Stimulated activated CD8-positive, alpha-beta memory T cell treated with anti-CD3 and anti-CD28 coated beads, Interleukin-7, amount 100 ng/mL, for 1 hour (primary cell): ENCODE data around the gene ITGB1BP1.

Experiments used
- DNase-seq, 2 donors: peaks; one replicate each; pipeline ENCODE4 v3.0.0-alpha.2; 2020; ENCODE audit warnings: low read depth in 2 of 2

The ITGB1BP1 gene

DNA sequence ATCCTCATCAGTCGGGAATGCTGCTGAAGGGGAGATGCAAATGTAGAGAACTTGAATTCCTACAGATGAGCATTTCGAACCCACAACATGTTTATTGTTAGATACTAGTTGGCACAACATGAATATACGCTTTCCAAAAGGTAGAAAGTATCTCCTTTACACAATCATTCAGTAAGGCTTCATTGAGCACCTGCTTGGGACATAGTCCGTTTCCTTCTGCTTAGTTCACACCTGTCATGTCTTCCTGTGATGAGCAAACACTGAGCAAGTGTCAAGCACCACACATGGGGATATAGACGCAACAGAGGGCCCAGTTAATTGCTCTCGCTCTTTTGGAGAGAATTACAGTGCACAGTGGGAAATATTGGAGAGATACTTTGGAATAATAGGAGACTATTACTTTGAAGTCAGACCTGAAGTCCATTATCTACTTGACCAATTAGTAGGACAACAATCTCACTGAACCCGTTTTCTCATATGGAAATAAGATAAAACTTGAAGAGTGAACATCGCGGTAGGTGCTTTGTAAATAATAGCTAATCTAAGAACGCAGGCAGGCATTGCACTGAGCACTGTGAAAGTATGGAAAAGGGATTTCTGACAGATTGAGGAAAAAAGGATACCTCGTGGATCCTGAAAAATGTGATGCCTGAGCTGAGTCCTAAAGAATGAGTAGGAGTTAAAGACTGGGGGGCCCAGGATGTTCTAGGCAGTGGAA is 1.3 kb upstream of the ITGB1BP1 start:
- DNase-seq: no peak

DNA sequence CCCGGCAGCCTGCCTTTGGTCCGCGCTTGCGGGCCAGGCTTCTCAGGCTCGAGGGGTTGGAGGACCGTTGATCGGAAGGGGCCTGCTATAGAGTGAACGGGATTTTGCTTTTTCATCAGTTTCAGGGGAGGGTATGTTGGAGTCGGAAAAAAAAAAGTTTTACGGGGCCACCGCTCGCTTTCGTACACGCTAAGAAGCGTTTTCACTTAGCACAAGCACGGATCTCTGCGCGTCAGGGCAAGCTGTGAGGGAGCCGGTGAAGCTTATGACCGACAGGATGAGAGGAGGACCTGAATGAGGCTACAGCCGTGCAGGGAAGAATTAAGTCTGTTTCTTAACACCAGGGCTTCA is 569 bp upstream of the ITGB1BP1 start:
- no peak for DNase-seq

DNA sequence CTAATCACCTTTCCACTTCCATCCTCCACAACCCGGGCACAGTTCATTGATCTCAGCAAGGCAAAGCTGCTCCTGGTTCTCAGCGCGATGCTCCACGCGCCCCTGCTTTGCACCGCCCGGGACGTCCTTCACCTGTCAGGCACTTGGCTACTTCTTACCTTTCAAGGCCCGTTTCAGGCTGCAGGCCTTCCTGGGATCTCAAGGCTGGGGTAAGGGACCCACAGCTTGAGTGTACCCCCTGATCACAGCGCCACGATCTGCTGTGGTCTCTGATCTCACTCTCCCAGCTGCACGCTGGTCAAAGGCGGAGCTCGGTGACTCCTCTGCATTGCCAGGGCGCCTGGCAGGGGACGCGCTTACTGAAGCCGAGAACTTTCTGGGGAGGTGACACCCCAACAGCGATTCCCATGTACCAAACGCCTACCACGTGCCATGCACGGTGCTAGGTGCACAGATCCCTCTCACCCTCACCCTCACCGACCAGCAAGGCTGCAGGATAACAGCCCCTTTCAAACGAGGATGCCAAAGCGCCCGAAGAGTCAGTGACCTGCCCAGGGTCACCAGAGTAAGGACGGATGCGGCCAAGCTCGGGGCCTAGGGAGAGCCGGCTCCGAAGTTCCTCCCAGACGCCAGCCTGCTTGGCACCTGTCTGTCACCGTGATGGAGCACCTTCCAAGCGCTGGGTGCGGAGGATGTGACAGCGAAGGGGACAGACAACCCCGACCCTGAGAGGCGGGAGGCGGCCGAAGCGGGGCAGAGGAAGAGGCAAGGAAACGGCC is 818 bp downstream of the ITGB1BP1 start:
- DNase-seq: peak; percentile 7 to 15

DNA sequence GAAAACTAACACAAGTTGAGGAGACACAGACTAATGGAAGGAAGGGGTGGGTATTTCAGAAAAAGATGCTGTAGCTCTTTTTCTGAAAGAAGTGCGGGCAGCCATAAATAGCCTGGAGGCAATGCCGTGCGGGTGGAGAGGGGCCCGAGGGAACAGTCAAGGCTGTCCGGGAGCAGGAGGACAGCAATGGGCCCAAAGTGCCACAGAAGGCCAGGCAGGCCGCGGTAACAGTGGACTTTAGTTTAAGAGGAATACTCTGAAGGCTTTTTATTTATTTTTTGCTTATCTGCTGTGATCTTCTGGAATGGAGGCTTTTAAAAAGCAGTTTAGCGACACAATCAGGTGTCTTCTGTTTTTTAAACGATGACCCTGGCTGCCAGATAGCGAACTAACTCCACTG is 2.8 kb downstream of the ITGB1BP1 start:
- no peak for DNase-seq

DNA sequence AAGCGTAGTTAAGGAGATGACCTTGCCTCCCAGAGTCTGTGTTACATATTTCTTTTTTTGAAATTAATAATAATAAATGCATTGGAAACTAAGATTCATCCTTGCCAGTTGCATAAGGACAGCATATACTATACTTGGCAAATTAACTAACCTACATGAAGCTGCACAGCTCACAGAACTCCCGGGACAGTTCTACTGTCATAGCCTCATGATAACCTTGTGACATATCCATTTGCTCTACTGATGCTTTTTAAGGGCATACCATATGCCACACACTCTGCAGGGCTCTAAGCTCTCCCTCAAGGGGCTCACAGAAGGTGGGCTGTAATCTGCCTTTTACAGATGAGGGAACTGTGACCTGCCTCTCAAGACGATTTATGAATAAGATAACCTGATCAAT is 3.8 kb downstream of the ITGB1BP1 start:
- no peak for DNase-seq

DNA sequence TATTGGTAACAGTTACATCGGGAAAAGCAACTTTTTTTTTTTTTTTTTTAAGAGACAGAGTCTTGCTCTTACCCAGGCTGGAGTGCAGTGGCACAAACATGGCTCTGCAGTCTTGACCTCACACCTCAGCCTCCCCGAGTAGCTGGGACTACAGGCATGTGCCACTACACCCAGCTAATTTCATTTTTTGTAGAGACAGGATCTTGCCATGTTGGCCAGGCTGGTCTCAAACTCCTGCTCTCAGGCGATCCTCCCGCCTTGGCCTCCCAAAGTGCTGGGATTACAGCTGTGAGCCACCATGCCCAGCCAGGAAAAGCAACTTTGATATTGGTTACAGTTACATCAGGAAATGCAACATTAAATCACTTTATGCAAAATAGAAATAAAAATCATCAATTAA is 4.6 kb downstream of the ITGB1BP1 start:
- DNase-seq: no peak

DNA sequence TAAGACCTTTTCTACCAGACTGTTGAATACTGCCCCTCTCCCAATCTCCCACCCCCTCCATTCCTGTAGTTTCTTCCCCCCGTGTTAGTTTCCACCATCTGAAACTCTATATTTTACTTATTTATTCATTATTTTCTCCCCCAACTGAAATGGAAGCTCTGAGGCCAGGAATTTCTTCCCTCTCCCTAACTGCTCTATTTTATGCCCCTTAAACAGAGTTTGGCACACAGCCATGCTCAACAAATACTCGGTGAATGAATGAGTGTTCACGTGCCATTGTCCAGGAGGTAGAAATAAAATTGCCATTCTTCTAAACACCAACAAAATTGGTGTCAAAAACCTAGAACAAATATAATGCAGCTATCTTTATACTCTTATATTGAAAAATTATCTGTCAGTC is 5.6 kb downstream of the ITGB1BP1 start:
- no peak for DNase-seq

DNA sequence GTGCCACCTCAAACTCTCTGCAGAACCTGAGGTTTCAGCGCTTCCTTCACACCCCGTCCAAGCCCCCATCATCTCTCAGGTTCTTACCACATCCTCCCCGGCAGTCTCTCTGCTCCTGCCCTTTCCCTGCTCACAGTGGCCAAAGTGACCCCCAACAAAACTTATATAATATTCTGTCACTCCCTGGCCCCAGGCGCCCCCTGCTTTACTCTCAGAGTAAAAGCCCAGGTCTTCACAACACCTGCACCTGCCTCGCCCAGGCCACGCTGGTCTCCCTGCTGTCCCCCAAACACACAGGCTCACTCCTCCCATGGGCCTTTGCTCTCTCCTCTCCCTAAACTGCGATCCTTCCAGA is 6.4 kb downstream of the ITGB1BP1 start:
- no peak for DNase-seq

DNA sequence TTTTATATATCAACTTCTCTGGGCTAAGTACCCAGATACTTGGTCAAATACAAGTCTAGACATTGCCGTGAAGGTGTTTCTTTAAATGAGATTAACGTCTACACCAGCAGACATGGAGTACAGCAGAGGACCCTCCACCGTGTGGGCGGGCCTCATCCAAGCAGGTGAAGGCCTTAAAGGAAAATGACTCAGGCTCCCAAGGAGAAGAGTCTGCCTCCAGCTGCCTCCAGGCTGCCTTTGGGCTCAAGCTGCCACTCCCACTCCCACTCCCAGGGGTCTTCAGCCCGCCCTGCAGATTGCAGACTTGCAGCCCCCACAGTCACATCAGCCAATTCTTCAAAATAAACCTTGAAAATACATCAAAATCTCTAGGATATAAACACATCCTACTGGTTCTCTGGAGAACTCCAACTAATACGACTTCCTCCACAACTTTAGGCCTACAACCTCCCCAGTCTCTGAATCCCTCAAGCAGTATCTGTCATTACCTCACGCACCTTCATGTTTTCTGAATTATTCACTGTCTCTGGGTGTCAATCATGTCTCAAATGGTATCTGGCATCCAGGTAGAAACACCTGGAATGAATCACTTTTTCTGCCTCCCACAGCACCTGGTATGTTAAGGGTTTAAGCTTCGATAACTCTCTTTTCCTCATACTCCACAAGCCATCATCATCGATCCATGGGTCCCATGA is 6.9 kb downstream of the ITGB1BP1 start:
- DNase-seq: no peak

DNA sequence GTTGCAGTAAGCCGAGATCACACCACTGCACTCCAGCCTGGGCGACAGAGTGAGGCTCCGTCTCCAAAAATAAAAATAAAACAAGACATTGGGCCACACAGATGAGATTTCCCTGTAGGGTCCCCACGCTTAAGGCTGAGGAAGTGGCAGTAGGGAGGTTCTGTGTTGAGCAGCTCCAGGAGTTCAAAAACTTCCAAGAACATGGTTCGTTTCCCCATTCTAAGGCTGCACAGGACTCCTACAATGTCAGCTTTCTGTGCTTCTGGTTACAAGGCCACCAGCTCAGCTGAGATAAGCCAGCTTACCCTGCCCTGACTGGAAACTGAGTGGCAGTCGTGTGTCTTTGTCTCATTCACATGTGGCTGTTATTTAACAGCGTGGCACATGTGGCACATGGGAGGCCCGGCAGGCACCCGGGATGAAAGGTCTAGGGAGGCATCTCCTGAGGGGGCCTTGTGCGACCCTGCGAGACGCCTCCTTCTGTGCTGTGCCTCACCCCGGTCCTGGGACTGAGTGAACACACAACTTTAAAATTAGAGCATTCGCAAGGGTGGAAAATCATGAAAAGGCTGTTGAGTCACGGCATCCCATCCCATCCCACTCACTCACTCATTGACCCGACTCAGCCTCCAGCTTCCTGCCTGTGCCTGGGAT is 7.7 kb downstream of the ITGB1BP1 start:
- no peak for DNase-seq

DNA sequence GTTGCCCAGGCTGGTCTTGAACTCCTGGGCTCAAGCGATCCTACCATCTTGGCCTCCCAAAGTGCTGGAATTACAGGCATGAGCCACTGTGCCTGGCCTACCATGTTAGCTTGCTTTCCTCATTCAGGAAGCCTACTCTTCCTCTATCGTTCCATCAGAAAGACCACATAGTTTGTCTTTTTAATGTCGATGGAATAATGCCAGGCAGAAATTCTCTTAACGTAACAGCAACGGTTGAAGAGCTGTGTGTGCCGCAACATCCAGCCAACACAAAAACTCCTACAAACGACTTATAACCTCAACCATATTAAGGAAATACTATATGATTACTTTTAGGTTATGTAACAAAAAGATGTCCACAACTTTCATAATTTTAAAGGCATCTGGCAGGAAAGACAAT is 10.5 kb downstream of the ITGB1BP1 start:
- no peak for DNase-seq

DNA sequence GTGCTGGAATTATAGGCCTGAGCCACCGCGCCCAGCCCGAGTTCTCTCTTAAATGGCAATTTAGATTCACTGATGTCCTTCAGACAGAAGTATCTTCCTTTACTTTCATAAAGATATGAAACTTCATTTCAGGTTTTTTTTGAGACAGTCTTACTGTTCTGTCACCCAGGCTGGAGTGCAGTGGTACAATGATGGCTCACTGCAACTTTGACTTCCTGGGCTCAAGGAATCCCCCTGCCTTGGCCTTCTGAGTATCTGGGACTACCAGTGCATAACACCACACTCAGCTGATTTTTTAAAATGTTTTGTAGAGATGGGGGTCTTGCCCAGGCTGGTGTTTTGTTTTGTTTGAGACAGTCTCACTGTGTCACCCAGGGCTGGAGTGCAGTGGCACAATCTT is 13.2 kb downstream of the ITGB1BP1 start:
- DNase-seq: no peak

DNA sequence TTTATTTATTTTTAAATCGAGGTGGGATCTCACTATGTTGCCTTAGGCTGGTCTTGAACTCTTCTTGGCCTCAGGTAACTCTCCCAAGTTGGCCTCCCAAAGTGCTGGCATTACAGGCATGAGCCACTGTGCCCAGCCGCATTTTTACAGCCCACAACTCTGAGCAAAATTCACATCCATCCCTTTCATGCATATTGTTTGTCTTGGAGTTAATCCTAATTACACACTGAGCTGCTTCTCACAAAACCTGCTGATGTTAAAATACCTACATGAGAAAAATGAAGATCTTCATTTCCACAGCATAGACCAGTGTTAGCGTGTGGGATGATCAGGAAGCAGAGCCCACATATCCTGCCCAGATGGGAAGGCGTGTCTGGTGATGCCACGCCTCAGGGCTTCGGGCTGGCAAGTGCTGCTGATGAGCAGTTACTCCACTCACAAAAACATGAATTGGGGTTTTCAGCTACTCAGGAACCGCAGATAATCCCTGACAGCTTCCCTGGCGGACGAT is 14.6 kb downstream of the ITGB1BP1 start:
- no peak for DNase-seq

DNA sequence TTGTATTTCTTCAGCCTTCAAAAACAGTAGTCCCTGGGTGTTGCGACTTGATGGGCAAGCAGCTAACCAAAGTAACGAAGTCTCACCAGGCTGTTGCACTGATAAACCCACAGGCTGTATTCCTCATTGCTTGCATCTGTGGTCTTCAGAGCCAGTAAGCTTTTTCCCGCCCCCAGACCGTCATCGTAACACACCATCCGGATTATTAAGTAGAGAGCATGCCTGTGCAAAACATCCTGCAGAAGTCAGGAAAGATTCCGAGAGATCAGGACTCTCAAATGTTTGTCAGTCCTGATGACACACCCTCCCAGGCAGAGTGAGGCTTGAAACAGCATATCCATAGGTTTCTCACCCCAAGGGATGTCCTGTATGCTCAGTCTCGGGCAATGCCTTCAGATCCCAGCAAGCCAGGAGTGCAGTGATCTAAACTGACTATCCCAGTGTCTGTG is 15.9 kb downstream of the ITGB1BP1 start:
- no peak for DNase-seq

DNA sequence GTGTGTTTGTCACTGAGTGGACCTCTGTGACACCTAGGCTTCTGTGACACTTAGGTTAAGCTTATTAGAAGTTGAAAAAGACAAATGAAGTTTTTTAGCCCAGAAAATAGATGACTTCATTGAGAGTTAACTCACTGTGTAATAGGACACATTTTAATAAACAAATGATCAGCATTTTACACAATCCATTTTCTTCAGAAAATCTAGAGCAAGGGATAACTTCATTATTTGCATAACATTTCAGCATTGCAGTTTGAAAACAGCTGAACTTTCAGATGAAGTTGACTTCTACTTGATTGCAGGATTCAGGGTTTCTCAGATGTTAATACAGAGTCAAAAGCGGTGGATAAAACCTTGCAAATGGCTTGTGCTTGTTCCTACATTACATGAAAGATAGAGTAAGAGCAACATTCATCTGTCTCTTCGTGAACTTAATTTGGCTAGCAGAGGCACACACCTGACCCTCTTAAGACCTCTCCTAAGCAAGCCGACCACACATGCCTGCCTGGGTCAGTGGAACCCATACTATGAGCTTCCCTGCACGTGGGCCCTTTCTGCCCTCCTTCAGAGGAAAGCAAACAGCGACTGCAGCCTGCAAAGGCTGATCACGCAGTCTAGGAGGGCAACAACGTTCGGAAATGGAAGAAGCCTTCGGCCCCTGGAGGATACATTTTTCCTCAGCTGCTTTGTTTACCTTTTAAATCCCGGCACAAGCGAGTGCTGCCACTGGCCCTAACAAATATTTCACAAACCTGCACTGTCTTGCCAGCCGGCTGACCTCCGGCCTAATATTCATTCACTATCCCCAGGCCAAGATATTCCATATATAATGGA is 16.6 kb downstream of the ITGB1BP1 start:
- DNase-seq: no peak

DNA sequence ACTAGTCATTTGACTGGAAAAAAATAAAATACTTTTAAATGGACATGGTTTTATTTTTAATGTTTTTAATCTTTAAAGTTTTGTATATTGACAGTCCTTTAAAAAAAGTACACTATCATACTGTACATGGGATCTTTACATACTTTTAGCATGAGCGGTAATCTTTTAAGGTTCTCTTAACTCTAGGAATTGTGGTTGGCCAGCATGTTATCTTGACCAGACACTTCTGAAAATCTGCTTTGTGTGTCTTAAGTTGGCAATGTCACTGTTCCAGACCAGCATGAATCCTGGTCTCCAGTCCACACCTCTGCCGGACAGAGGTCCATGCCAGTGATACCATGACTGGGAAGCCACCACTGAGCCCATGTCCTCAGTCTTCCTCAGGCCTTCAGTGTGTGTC is 17.7 kb downstream of the ITGB1BP1 start:
- DNase-seq: no peak

DNA sequence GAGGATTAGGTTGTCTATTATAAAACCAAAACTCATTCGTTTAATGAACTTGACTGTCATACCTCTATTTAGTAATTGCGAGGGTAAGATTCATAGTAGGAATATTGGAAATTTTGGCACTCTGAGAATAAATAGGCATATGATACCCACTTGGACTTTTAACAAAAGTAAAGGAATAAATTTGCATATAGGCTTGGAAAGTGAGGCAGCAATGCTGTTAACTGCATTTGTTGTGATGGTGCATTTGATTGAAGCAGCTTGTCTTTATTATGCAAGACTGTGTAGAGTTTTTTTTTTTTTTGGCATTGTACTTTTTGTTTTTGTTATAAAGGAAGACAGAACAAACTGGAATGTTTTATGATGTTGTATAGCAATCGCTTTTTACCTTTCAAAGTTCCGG is 18.9 kb downstream of the ITGB1BP1 start:
- DNase-seq: no peak

DNA sequence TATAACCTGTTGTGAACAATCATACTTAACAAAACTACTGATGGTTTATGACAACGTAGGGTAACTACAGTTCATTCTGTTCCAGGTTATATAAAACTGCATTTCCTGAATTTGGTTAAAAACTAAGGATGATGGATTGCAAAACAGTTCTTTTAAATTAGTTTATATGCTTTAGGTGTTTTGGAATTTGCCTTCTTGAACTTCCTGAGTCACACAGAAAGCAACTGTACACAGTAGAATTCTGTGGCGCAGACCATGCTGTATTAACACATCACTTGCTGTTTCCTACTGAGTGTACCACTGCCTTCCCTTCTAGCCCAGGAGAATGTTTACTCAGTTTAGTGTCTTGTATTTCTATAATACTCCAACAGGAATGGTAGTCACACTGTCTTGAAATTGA is 19.4 kb downstream of the ITGB1BP1 start:
- DNase-seq: no peak

DNA sequence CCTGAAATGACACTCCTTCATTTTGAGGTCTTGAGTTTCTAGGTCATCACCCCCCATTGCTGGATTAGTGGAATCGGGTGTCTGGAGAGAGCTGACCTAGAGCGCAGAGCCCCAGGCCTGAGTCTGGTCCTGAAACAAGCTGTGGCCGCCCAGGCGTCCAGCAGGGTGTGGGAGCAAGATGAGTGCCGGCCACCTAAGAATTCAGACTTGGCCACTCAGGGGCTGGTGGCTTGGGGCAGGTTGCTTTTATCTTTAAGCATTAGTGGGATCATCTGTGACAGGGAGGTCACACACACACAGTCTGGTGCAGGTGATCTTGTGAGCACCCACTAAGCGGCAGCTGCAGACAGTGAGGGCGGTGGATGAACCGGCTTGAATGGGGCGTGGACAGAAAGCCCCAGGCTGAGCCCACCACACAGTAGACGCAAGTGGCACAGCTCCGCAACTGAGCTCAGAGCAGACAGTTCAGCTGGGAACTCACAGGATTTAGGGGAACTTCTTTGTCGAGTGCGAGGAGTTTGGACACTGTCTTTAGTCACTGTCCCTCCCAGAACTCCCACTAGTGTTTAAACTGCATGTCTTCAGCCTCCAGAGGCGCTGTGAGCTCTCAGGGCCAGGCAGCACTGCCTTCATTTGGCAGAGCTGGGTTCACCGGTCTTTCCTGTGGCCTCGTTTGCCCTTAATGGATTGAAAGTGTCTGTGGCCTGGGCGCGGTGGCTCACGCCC is 21.5 kb downstream of the ITGB1BP1 start:
- DNase-seq: no peak

DNA sequence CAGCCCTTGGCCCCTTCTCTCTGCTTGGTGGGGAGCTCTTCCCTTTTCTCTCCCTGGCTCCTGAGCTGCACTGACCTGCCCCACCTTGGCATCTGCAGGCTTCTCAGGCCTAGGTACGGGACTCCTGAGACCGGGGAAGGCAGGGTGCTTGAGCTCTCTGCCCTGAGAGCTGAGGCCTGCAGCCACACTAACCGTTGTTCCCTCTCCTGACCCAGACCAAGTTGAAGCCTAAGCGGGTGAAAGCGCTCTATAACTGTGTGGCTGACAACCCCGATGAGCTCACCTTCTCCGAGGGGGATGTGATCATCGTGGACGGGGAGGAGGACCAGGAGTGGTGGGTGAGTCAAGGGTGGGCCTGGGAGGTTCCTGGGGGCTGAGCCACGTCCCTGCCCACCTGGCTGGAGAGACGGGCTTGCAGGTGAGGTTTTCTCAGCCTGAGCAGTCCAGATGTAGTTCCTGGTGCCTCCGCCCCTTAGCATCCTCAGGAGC is 22.2 kb downstream of the ITGB1BP1 start:
- no peak for DNase-seq
